Testis (tissue), 3 donors: Measurements from ENCODE around the gene ASF1B. TPM values are rescaled to one million over a fixed set of nuclear protein-coding genes. Genes with fewer than 3 reads are reported as not detected.
A peak's percentile ranks its signal among the peaks of the same experiment; 100 is the strongest.

Experiments used
- DNase-seq: peaks from one replicate; pipeline ENCODE4 v3.0.0-alpha.2; 2019
- H3K27ac ChIP-seq, 2 donors: fragments of 200-600 bp; sonication (generic); one replicate each; pipeline ENCODE4 v1.5.1; 2019
- H3K27me3 ChIP-seq: fragments of 200-600 bp; sonication (generic); one replicate; pipeline ENCODE4 v1.5.1; 2019
- H3K36me3 ChIP-seq: fragments of 200-600 bp; sonication (generic); one replicate; pipeline ENCODE4 v1.5.1; 2017; ENCODE audit warnings: low read depth; ENCODE audit errors: missing control alignments
- H3K4me1 ChIP-seq: fragments of 200-600 bp; sonication (generic); one replicate; pipeline ENCODE4 v1.5.1; 2019
- H3K4me3 ChIP-seq, 2 donors: fragments of 200-600 bp; sonication (generic); one replicate each; pipeline ENCODE4 v1.5.1; 2017 to 2019
- H3K9me3 ChIP-seq: fragments of 200-600 bp; sonication (generic); one replicate; pipeline ENCODE4 v1.5.1; 2017
- CTCF ChIP-seq, 3 experiments: fragments of 450-650 bp in 2 of 3; fragments of 200-600 bp in 1 of 3; sonication (generic) in 1 of 3; IDR thresholded peaks; one replicate each; pipeline ENCODE4 v1.5.1; 2016 to 2019; ENCODE audit warnings: antibody characterized with exemption in 3 of 3, mild to moderate bottlenecking in 2 of 3, moderate library complexity in 1 of 3
- POLR2A ChIP-seq: fragments of 450-650 bp; IDR thresholded peaks from one replicate; pipeline ENCODE4 v1.6.1; 2017; ENCODE audit warnings: antibody characterized with exemption, mild to moderate bottlenecking, moderate library complexity
- WGBS, 2 donors: methylation state at CpG; one replicate each; pipeline ENCODE4 v1.1.5; 2018; 5-methylcytosine and 5-hydroxymethylcytosine counted together
- intact Hi-C: fragments of 100-400 bp; cut with DNase I; formaldehyde crosslinking; loops from one replicate; pipeline ENCODE4 v1.15.1; 2023; ENCODE audit warnings: low total_unique reads
- polyA plus RNA-seq: library from polyadenylated mRNA; stranded (reverse); fragments of 350-450 nt; fragmentation: Illumina TruSeq; extraction: RNeasy Lipid Tissue Mini Kit (QIAGEN cat#74804); gene quantifications from one replicate; pipeline ENCODE4 v1.2.3, GENCODE V29; 2014; ENCODE audit warnings: low read depth, low replicate concordance; ENCODE audit not compliant: insufficient read depth
- total RNA-seq, 2 donors: library from RNA; depleted of rRNA; stranded (reverse); fragments of >200 nt; gene quantifications; one replicate each; pipeline ENCODE4 v1.2.3, GENCODE V29; 2016

The ASF1B gene
- total and polyA plus RNA-seq, 3 donors from 2014 or later = 31.5 to 55.2 (median 52.7) TPM

GRCh38 chr19:14096272-14096992 is 40.0 kb downstream of the ASF1B start:
- H3K4me3 ChIP-seq = no peak overlapping the region
- 90 to 98% methylated on average over 11 of the region's 11 CpGs for WGBS, 2 donors

GRCh38 chr19:14094854-14095253 is 41.5 kb downstream of the ASF1B start:
- 43 to 50% methylated on average over 7 of the region's 7 CpGs for WGBS, 2 donors
- no peaks in the 10 kb centered on the region for H3K27me3 ChIP-seq
- peak; percentile 90 for DNase-seq
- peak overlapping the region; percentile 39 to 59 for H3K27ac ChIP-seq
- no peak for TF ChIP-seq POLR2A
- H3K9me3 ChIP-seq = no peaks in the 10 kb centered on the region
- peaks cover 24% of the 10 kb centered on the region for H3K4me1 ChIP-seq
- intact Hi-C loops = no loop called here
- no peaks in the 10 kb centered on the region for H3K36me3 ChIP-seq
- no peak overlapping the region for H3K4me3 ChIP-seq

More at GRCh38 chr19:14096272-14096992, 40.0 kb downstream of the ASF1B start:
- Histone ChIP-seq H3K4me1 (peaks cover 24% of the 10 kb centered on the region), H3K27ac (no peak overlapping the region), H3K36me3 (no peaks in the 10 kb centered on the region), H3K27me3 (no peaks in the 10 kb centered on the region), H3K9me3 (no peaks in the 10 kb centered on the region)
- DNase-seq = no peak
- TF ChIP-seq POLR2A (no peak), CTCF (IDR thresholded peaks at IDR 0.05) (no peak)
- intact Hi-C loops = no loop called here

DNA sequence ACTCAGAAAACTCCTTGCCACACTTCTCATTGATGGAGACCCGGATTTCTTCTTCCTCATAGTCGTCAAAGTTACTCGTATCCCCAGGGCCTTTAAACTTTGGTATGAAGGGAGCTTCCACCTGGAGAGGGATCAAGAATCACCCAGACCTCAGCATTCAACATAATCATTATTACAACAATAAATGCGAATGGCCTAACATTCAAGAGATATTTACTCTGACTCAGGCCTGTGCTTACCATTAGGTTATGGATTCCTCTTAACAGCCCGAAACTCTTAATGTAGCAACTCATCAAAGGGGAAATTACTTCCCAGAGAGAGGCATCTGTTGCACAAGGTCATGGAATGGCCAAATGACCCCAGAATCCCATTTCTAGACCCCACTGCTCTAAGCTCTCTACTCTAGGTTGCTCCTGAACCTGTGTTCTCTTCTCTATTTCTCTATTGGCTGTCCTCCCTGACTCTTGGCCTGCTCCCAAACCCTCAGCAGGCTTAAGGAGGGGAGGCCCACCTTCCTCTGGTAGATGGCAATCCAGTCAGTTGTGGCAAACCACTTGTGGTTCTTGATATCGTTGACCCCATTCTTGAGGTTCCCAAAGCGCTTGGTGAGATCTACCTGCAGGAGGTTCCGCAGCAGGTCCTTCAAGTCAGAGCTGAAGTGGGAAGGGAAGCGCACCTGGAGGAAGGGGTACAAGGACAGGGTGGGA is 43.1 kb downstream of the ASF1B start:
- H3K27ac ChIP-seq = peak overlapping the region in 1 of 2 donors; percentile 28
- intact Hi-C loops = no loop called here
- H3K4me3 ChIP-seq = no peak overlapping the region
- no peak for TF ChIP-seq POLR2A
- DNase-seq = no peak
- H3K4me1 ChIP-seq = peaks cover 29% of the 10 kb centered on the region
- WGBS, 2 donors = 89 to 90% methylated on average over 9 of the region's 9 CpGs
- no peaks in the 10 kb centered on the region for H3K36me3 ChIP-seq
- no peaks in the 10 kb centered on the region for H3K9me3 ChIP-seq
- H3K27me3 ChIP-seq = no peaks in the 10 kb centered on the region

- intact Hi-C loops = no loop called here
- 13 to 19% methylated on average over 15 of the region's 15 CpGs for WGBS, 2 donors
- H3K27me3 ChIP-seq = no peaks in the 10 kb centered on the region
- no peak for DNase-seq
- no peaks in the 10 kb centered on the region for H3K9me3 ChIP-seq
- H3K4me3 ChIP-seq = peak overlapping the region; percentile 71 to 82
- H3K4me1 ChIP-seq = peaks cover 20% of the 10 kb centered on the region
- H3K36me3 ChIP-seq = no peaks in the 10 kb centered on the region
- no peak for TF ChIP-seq POLR2A
- no peak for TF ChIP-seq CTCF (IDR thresholded peaks at IDR 0.05)
- peak overlapping the region; percentile 89 to 97 for H3K27ac ChIP-seq
These were observed 44.5 kb downstream of the ASF1B start for GRCh38 chr19:14091813-14092462.

DNA sequence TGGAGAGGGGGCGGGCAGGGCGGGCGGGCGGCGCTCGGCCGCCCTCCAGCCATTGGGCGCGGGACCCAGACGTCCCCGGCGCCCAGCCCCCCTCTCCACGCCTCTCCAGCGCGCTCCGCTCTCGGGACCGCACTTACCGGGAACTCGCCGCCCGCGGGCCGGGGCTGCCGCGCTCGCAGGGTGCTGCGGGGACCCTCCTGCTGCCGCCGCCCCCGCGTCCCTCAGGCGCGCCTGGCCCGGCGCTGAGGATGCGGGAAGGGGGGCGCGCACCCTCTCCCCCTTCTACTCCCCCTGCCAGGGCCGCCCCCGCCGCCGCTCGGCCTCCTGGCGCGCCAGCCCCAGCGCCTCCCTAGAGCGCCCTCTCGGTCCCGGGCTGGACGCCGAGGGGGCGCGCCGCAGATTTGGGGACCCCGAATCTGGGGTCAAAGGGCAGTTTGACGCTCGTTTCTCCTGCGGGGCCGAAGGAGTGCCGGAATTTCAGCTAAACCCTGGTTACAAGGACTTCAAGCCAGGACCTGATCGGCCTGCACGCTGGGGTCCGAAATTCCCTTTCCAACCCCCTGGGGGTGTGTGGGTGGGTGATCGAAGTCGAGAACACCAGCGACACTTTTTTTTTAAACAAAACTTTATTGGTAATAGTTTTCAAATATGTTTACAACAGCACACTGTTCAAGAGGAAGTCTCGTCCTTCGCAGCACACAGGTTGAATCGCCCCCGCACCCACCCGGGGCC is 45.1 kb downstream of the ASF1B start:
- no peak for DNase-seq
- TF ChIP-seq CTCF (IDR thresholded peaks at IDR 0.05) (peak in 2 of 3 experiments; percentile 0 to 18), POLR2A (peak; percentile 40)
- H3K27ac ChIP-seq = peak overlapping the region; percentile 89 to 97
- intact Hi-C loops = no loop called here
- H3K36me3 ChIP-seq = no peaks in the 10 kb centered on the region
- H3K27me3 ChIP-seq = no peaks in the 10 kb centered on the region
- H3K4me3 ChIP-seq = peak overlapping the region; percentile 71 to 82
- peaks cover 19% of the 10 kb centered on the region for H3K4me1 ChIP-seq
- H3K9me3 ChIP-seq = no peaks in the 10 kb centered on the region
- WGBS, 2 donors = 0% methylated on average over 26 to 54 of the region's 72 CpGs
